Ecto neural progenitor cell (in vitro differentiated cells): ENCODE measurements around the gene RIOK2.
"Not testable (repeated sequence)": the region's sequence is repeated elsewhere in the genome, so short reads cannot be mapped to it uniquely, and the experiment has no call there.

Experiments used
- DNase-seq: peaks from one replicate; pipeline ENCODE4 v3.0.0-alpha.2; 2018; ENCODE audit warnings: low spot score

RIOK2 gene

DNA sequence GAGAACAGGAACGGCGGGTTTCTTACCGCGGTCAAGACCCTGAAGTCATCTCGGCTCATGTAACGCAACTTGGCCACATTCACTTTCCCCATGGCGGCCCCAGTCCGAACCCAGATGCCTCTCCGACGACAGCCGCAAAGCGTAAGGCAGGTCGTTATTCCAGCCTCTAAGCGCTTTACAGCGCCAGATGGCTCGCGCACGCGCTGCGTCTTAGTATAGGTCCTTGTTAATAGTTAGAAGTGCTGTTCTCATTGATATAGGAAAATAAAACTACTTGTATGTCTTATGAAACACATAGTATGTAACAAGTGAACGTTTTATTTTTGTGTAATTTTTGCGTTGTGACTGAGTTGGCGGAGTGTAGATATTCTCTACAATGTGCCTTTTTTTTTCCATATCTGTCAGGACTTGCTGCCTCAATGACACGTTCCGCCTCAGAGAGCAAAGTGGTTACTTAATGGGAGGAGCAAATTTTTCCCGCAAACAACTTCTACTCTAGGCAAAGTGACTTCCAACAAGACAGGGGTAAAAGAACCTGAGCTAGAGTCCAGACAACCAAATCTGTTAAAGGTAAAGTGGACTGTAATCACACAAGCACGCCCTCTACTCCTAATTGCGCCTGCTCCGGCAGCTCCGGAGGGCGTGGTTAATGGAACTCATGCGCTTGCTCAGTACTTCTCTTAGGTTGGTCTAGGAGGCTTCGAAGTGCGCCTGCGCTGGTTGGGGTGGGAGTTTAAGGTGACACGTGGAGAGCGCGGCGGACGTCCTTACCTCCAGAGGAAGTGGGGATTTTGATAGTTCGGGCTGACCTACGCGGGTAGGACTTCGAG, at the start of gene RIOK2:
Gene RIOK2 (minus strand): TSS at position 148 of the 830 bp plus-strand sequence. CDS start 56 bp downstream, at position 92.
- DNase-seq, result peak; percentile 92

DNA sequence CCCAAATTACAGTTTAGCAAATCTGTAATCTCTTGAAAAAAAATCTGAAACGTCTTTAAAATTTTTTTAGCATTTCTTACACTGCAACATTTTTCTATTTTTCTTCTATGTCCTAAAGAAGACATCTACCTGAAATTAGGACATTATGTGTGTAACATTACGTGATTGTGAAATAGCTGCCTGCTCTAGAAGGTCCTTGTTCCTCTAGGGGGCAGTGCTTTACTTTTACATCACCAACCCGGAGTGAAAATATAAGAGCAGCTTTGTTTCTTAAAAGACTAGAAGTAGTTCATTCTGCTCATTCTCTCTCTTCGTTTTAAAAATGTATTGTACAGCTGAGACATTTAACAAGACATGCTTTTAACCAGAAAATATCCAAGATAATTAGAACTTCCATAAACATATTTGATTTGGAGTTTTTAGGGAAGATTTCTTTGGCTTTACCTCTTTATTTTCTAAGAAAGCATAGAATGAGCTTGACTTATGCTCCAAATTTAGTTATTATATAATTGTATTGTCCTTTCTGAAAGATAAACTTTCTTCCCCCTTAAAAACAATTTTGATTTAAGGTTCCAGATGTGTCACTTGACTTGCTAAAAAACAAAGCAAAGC, 48.1 kb upstream of the RIOK2 start:
- DNase-seq, result no peak

DNA sequence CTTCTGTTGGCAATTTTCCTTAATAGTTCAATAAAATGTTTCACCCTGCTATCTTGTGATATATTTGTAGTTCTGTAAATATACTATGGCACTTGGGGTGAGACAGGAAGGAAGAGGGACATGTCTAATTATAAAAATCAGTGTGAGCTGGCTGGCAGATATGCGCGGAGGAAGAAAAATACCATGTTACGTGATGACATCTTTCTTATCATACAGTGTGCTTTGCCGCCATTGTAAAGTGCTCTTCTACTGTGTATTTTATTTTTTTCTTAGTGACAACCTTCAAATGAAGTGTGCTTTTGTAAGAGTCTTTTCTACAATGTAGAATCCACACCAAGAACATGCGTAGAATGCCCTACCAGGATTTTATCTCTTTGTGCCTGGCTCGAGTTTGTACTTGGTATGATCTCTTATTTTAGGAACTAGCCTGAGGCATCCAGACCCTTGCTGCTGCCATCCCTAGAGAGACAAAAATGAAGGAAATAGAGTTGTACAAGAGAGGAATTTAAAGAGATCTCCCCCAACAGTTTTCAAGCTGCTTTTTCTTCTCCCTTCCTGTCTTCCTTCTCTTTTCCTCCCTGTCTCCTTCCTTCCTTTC, 46.7 kb upstream of the RIOK2 start:
- DNase-seq, result no peak

DNA sequence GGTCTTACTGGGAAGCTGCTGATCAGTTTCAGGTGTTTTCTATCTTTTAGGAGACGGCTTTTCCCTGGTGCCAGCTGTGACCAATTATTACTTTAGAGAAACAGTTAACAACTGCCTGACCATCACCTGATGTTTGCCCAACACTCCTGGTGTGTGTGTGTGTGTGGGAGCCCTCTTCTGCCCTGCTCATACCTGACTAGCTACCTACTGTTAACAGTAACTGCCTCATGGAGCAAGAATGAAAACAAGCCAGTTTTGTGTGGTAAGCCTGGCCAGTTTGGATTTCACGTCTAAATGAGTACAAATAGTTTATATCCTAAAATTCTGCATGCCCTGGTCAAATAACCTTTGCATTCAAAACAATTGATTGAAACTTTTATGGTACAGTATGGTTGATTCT, 46.1 kb upstream of the RIOK2 start:
- DNase-seq, result no peak

DNA sequence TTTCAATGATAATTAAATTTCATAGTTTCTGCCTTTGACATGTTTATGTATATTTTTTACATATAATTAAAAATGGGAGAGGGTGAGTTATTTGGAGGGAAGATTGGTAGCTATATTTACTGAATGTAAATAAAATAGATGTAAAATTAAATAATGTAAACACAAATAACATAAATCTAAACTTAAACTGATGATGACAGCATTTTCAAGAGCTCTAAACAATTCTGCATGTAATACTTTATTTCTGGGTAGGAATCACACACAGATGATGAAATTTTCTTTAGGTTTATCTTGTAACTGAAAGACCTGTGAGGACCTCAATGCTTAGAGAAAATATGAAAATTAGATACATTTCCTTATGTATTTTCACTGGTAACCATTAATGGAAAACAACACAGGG, 42.2 kb upstream of the RIOK2 start:
- DNase-seq, result no peak

DNA sequence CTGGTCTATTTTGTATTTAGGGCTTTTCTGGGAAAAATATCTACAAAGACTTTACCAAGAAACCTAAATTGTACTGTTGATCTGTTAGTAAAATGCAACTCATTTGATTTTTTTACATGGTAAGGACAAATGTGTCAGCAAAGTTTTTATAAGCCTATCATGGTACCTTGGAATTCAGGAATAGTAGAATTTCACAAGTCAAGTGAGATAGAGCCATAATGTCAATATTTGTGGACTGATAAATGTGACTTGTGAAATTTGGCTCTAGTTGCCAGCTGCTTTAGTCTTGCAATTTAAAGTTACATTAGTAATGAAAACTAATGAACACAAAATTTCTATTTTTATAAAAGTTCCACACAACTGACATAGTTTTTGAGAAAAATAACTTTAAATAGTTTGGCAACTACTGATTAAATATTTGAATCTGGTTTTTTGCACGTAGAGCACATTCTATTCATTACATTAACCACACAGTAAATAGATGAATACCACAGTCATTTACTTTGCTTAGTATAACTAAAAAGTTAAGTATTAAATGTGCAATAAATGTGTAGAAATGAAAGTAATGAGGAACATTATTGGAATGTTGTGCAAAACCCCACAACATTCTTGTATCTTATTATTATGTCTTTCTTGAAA, 41.2 kb upstream of the RIOK2 start:
- DNase-seq, result no peak

DNA sequence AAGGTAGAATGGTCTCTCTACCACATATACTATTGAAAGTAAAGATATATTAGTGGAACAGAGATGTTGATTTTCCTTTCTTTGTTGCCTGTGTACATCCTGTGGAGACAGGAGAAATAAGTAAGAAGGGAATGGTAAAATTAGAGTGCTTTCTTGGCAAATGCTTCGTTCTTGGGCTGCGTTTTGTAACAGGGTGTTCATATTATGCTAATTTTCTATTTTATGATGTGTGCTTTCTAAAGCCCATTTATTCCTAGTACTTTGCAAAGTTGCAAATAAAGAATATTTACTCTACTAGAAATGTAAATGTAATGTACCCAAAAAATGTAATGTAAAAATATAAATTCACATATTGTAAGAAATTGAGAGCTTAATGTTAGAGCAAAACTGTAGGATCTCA, 40.5 kb upstream of the RIOK2 start:
- no peak for DNase-seq

DNA sequence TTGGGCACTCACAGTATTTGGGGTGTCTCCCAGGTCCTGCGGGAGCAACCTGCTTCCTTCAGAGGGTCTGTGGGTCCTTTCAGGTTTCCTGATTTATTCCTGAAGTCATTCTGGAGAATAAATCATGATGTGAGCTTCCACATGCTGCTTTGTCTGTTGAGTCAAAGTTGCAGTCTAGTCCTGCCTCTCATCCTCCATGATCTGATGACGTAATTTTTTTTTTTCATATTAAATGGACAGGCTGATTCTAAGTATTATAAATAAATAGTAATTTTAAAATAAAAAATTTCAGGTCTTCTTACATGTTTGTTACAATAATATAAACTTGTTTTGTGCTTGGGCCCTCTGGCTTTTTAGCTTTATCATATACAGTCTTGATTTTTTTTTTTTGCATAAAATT, 26.3 kb upstream of the RIOK2 start:
- no peak for DNase-seq

DNA sequence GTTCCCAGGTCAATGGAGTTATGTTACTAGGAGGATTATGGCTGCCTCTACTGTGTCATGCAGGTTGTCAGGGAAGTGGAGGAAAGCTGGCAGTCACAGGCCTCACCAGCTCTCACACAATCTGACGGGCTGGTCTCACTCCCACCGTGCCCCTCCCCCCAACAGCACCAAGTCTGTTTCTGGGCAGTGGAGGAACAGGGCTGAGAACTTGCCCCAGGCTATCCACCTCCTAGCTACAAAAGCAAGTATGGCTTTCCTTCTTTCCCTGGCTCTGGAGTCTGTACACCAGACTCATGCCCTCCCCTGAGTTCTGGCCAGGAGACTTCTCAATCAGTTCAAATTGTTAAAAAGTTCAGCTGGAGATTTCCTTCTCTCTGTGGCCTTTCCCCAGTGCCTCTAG, 25.7 kb upstream of the RIOK2 start:
- DNase-seq, result no peak

DNA sequence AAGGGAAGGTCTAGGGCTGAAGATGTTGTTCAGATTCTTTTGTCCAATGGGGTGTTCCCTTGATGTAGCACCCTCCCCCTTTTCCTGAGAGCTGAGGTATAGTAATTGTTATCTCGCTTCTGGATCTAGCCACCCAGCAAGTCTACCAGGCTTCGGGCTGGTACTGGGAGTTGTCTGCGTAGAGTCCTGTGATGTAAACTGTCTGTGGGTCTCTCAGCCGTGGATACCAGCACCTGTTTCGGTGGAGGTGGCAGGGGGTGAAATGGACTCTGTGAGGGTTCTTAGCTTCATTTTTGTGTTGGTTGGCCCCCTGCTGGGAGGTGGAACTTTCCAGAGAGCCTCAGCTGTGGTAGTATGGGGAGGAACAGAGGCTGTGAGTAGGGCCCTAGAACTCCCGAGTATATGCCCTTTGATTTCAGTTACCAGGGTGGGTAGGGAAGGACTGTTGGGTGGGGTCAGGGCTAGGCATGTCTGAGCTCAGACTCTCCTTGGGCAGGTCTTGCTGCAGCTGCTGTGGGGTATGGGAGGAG, 25.2 kb upstream of the RIOK2 start:
- no peak for DNase-seq

DNA sequence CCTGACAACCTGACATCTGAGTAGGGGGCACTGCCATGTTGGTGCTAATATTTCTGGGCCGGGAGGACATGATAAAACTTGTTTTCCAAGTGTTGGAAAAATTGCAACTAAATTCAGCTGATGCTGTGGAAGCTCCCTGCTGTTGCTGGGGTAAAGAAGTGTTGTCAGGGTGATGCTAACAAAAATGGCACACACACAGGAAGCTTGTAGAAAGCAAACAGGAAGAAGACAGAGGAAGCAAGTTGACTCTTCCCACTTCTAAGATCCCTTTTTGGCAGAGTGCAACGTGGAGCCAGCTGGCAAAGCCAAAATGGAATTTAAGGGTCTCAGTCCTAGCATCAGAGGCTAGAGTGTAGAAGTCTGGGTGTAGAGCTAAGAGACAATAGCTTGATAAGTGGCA, 11.3 kb upstream of the RIOK2 start:
- no peak for DNase-seq

DNA sequence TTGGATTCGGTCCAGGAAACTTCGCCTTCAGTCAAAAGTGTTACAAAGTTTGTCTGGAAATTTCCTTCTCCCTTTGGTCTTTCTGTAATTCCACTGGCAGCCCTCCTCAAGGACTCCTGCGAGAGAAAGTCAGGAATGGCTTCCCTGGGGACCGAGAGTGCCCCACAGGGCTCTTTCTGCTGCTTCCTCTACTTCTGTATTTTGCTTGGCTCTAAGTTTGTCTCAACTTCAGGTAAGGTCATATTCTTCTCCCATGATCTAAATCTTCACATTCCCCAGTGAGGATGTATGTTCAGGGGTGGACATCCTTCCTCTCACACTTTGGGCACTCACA, 10.3 kb upstream of the RIOK2 start:
- no peak for DNase-seq

DNA sequence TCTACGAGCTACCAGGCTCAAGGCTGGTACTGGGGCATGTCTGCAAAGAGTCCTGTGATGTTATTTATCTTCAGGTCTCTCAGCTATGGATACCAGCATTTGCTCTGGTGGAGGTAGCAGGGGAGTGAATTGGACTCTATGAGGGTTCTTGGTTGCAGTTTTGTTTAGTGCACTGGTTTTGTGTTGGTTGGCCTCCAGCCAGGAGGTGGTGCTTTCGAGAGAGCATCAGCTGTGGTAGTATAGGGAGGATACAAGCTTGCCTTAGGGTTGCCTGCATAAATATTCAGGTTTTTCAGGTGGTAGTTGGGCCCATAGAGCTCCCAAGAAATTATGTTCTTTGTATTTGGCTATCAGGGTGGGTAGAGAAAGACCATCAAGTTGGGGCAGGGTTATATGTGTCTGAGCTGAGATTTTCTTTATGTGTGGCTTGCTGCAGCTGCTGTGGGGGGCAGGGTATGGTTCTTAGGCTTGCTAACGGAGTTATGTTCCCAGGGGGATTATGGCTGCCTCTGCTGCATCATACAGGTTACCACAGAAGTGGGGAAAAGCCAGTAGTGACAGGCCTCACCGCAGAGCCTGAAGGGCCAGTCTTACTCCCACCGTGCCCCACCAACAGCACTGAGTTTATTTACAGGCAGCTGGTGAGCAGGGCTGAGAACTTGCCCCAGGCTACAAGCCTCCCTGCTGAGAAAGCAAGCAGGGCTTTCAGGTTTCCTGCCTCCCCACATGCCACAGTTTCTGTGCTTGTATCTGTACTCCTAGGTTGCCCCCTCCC, 9.7 kb upstream of the RIOK2 start:
- DNase-seq, result peak; percentile 50

DNA sequence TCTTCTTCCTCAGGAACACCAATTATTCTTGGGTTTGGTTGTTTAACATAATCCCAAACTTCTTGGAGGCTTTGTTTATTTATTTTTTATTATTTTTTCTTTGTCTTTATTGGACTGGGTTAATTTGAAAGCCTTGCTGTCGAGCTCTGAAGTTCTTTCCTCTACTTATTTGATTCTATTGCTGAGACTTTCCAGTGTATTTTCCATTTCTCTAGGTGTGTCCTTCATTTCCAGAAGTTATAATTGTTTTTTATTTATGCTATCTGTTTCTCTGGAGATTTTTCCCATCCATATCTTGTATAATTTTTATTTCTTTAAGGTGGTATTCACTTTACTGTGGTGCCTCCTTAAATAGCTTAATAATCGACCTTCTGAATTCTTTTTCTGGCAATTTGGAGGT, 8.8 kb upstream of the RIOK2 start:
- no peak for DNase-seq

DNA sequence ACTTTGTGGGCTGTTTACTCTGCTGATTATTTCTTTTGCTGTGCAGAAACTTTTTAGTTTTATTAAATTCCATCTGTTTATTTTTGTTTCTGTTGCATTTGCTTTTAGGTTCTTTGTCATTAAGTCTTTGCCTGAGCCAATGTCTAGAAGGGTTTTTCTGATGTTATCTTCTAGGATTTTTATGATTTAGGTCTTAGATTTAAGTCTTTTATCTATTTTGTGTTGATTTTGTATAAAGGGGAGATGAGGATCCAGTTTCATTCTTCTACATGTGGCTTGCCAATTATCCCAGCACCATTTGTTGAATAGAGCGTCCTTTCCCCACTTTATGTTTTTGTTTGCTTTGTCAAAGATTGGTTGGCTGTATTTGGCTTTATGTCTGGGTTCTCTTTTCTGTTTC, 6.5 kb upstream of the RIOK2 start:
- not testable (repeated sequence) for DNase-seq

DNA sequence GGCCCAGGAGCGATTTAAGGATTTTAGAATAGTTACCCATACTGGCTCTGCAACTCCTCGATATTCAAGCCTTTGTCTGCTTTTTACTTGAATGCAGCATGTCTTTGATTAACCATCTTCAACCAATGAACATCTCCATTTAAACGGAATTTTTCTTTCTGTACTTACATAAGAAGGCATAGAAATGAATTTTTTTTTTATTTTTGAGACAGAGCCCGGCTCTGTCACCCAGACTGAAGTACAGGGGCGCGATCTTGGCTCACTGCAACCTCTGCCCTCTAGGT, 825 bp upstream of the RIOK2 start:
- DNase-seq, result no peak

DNA sequence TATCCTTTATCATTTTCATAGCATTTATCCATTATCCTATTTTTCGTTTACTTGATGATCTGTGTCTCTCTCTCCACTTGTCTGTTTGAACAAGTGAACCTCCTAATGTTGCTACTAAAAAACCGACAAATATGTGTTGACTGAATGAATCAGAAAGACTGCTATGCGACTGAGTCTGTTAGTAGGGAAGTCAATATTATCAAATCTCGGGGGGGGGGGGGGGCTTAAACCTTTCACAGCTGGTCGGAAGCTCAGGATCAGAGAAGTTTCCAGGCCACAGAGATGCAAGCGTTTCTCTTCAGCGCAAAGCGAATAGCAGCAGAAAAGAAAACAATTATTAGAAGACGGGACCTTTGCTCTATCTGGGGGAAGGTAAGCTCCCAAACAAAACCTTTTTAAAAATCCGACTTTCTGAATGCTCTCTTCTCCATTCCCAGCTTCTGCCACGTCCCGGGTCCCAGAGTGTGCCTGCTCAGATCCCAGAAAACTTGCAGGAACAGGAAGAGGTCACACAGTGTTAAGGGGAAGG, 412 bp downstream of the RIOK2 start:
- DNase-seq, result no peak

DNA sequence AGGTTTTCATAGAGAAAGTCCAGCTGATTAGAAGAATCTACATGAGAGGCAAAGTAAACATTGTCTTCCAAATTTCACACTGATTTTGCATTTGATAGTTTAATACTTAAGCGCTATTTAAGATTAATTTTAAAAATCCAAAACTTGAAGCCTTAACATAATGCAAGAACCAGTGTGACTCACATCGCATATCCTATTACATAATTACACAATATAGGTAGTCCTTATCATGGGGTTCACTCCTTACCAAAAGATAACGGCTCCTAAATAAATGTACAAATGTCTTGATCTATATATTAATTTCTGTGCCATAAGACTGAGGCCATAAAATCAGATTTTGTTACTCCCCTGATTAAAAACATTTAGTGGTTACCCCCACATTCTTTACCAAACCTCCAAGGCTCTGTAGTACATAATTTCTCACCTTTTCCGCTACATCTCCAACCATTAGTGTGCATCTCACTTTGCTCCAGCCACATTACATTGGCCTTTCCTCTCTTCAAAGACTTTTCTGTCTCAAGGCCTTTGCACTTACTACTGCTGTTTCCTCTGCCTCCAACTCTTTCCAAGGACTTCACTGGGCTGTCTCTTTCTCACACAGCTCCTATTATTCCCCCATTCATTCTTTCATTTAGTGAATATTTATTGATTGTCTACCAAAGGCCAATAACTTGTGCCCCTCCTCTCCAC, 1.0 kb downstream of the RIOK2 start:
- no peak for DNase-seq

DNA sequence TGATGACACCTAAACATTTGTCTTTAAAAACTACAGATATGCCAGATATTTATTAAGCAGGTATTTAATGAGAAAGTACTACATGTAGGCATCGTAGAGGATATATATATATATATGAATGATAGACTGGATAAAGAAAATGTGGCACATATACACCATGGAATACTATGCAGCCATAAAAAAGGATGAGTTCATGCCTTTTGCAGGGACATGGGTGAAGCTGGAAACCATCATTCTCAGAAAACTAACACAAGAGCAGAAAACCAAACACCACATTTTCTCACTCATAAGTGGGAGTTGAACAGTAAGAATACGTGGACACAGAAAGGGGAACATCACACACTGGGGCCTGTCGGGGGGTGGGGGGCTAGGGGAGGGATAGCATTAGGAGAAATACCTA, 3.6 kb downstream of the RIOK2 start:
- not testable (repeated sequence) for DNase-seq

DNA sequence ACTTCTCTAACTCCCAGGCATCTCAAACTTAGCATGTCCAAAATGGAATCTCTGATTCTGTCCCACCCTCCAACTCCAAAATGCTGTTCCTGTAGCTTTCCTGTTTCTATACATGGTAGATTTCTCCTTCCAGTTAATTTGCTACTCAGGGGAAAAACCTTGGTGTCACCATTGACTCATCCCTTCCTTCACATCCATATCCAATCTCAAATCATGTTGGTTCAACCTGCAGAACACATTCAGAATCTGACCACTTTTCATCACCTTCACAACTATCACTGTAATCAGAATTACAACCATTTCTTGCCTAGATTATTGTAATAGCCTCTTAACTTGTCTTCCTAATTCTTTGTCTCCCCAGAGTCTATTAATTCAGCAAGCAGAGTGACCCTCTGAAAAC, 10.8 kb downstream of the RIOK2 start:
- DNase-seq, result no peak

DNA sequence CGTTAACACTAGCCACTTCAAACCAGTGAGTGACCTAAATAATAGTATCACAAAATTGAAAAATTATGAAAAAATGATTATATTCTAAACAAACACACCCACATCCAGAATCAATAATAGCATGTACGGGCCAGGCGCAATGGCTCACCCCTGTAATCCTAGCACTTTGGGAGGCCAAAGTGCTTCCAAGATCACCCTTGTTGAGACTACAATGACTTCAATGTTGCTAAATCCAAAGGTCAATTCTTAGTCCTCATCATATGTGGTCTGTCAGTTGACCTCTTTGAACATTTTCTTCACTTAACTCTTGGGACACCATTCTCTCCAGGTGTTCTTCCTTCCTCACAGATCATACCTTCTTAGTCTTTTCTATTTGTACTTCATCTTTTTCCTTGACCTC, 11.3 kb downstream of the RIOK2 start:
- DNase-seq, result no peak
